Eye (tissue), 1 donor: ENCODE results near the gene SMIM23.
A peak's percentile ranks its signal among the peaks of the same experiment; 100 is the strongest.
"Not testable (repeated sequence)": the region's sequence is repeated elsewhere in the genome, so short reads cannot be mapped to it uniquely, and the experiment has no call there.

Experiments used
- DNase-seq: peaks from one replicate; pipeline ENCODE4 v3.0.0-alpha.2; 2015

SMIM23 gene

GRCh38 chr5:171774418-171774817 is 11.2 kb upstream of the SMIM23 start:
- no peak for DNase-seq

GRCh38 chr5:171776213-171776612 is 9.4 kb upstream of the SMIM23 start:
- no peak for DNase-seq

DNA sequence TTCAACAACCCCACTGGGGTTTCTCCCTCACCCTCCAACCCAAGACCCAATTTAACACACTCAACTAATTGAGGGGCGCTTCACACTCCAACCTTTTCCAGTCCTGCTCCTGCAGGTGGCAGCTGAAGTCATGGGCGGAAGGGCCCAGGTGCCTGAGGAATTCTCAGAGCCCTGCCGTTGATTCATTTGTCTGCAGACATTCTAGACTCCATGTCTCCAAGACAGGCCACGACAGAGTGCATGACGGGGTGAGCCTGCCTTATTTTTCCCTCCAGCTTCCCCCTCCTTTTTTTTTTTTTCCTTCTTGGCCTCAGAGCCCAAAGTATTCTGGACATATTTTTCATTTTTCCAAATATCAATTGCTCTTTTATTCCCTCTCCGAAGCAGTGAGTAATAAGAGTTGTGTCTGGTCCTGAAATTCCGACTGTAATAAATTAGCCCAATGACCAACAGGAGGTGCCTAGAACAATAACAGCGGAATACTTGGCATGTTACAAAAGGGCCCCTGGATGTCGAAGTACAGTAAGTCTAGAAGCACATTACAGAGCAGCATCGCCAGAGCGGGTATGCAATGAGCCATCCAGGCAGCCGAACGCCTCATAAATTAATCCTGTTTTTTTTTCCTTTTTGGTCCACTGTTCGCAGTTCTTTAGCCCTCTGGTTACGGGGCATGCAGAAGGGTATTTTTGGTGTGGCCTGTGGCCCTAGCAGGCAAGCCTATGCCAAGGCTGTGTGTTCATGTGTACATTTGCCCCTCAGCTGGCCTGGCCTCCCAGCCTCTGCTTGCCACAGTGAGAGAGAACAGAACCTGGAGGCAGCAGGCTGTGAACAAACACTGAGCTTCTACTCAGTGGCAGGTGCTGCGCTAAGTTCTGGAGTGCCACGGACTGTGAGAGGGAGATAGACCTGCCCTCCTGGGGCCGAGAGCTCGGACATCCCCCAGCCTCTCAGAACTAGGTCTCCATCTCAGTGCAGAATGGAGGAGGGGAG is 8.6 kb upstream of the SMIM23 start:
- no peak for DNase-seq

- DNase-seq: not testable (repeated sequence)
These were observed 3.9 kb upstream of the SMIM23 start for GRCh38 chr5:171781744-171782143.

- DNase-seq: no peak
These were observed 3.2 kb upstream of the SMIM23 start for GRCh38 chr5:171782332-171782966.

- DNase-seq: no peak
These were observed 2.6 kb upstream of the SMIM23 start for GRCh38 chr5:171783051-171783450.

GRCh38 chr5:171789353-171789752 is 3.7 kb downstream of the SMIM23 start:
- no peak for DNase-seq

DNA sequence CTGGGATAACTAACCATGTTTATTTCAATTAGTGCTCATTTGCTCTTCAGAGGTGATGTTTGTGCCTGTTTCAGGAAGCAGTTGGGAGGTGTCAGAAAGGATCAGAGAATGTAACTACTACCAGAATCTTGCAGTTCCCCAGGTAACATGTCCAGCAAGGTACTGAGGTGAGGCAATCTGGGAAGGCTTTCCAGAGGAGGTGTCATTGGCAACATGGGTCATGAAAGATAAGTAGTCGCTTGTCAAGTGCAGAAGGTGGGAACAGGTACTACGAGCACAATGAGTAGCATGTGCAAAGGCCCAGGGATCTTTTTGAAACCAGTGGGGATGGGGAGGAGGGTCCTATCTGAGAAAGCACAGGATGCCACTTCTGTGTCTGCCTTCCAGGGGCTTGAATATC is 4.8 kb downstream of the SMIM23 start:
- no peak for DNase-seq

DNA sequence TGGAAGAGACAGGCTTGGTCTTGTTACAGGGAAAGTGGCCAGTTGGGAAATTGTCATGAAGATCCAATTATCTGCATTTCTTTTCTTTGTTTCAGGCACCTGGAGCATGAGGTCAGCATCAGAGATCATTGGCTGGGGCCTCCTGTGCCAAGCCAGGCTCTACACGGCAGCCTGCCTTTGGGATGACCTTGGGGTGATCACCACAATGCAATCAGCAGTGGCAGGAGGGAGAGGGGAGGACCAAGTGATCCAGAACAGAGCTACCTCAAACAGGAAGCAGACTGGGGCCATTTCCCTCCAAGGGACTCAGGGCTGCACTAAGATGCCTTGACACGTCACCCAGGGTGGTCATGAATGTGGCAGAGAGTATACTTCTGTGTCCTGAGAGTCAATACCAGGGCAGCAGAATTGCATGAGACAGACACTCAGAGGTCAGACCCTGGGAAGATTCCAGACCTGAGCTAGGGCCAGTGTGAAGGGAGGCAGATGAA is 8.9 kb downstream of the SMIM23 start:
- no peak for DNase-seq

DNA sequence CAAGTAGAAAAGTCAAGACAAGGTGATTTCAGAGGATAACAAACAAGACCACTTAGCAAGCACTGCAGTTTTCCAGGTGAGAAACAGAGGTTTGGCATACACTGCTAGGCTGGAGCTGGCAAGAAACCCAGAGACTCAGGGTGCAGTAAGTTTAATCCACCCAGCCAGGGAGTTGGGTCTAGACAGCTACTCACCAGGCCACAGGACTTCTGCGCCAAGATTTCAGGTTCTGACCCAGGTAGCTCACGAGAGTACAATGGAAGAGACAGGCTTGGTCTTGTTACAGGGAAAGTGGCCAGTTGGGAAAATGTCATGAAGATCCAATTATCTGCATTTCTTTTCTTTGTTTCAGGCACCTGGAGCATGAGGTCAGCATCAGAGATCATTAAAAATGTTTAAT is 9.8 kb downstream of the SMIM23 start:
- no peak for DNase-seq

GRCh38 chr5:171796436-171796835 is 10.8 kb downstream of the SMIM23 start:
- no peak for DNase-seq

- DNase-seq: no peak
These were observed 11.9 kb downstream of the SMIM23 start for GRCh38 chr5:171797543-171797942.

- DNase-seq: no peak
These were observed 12.8 kb downstream of the SMIM23 start for GRCh38 chr5:171798418-171798817.

DNA sequence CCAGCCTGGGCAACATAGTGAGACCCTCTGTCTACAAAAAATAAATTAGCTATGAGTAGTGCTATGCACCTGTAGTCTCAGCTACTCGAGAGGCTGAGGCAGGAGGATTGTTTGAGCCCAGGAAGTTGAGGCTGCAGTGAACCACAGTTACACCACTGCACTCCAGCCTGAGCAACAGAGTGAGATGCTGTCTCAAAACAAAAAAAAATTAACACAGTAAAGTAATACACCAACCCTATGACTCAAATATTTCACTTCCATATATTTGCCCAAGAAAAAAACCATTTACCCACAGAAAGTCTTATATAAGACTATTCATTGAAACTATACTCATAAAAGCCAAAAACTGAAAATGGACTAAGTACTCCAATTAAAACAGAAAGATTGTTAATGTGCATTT is 16.2 kb downstream of the SMIM23 start:
- no peak for DNase-seq

GRCh38 chr5:171805746-171806145 is 20.1 kb downstream of the SMIM23 start:
- DNase-seq: no peak

- DNase-seq: peak; percentile 27
These were observed 21.5 kb downstream of the SMIM23 start for GRCh38 chr5:171806976-171807747.

GRCh38 chr5:171808453-171808852 is 22.8 kb downstream of the SMIM23 start:
- DNase-seq: no peak

DNA sequence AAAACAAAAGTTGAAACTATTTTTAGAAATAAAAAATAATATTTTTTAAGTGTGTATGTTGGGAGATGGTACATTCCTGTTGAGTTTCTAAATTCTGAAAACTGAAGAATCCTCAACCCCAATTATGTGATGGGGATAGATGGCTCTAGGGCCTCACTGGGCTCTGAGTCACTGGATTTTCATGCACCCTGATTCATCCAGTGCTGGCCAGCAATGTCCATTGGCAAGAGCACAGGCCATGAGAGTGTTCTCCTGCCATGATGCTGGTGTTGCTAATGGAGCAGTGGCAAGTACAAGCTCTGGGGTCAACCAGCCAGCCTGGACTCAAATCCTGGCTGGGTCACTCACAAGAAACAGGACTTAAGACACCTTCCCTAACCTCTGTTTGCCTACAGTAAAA is 23.3 kb downstream of the SMIM23 start:
- no peak for DNase-seq

GRCh38 chr5:171810227-171810626 is 24.6 kb downstream of the SMIM23 start:
- DNase-seq: no peak

DNA sequence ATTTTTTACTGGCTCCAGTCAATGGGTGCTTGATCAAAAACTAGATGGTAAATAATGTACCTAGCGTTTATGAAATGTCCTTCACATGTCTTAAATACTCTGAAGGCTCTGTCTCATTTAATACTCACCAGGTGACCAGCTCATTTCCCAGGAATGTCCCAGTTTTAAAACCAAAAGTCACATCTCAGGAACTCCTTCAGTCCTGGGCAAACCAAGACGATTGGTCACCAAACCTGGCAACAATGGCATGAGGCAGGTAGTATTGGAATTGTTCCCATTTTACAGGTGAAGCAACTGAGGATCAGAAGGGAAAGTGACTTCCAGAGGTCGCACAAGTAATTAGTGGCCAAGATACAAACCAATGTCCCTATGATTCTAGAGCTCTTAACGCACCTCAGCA is 27.7 kb downstream of the SMIM23 start:
- DNase-seq: no peak

GRCh38 chr5:171813813-171814490 is 28.3 kb downstream of the SMIM23 start:
- DNase-seq: peak; percentile 13

DNA sequence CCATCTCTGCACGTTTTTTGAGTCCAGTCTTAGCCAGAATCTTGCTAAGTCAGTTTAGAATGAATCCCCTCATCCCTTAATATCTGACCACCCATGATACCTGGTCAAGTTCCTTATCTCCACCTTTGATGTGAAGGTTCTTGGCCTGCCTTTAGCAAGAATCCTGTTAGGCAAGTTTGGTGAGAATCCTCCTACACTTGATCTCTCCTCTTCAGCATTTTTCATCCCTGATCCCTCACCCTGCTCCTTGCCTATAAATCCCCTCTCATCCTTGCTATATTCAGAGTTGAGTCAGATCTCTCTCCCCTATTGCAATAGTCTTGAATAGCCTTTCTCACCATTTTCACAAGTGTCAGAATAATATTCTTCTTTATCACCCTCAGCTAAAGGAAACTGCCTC is 31.0 kb downstream of the SMIM23 start:
- DNase-seq: no peak

DNA sequence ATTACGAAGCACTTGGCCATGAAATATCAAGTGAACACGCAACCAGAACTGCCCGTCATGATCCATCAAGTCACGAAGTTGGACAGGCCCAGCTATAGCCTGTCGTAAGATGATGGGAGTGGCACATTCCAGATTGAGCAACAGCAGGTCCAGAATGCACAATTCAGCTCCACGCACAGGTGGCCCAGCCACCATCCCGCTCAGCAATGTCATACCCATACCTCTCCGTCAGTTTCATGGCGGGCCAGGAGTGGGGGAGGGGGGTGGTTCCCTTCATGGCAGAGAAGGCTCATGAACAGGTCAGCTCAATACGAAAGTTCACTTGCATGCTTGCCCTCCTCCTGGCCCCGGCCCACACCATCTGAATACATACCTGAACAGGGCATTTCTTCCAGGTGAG is 34.9 kb downstream of the SMIM23 start:
- DNase-seq: no peak
